ENCODE data around the gene EXPH5.
"Not testable (repeated sequence)": the region's sequence is repeated elsewhere in the genome, so short reads cannot be mapped to it uniquely, and the experiment has no call there.

The EXPH5 gene, protein sequence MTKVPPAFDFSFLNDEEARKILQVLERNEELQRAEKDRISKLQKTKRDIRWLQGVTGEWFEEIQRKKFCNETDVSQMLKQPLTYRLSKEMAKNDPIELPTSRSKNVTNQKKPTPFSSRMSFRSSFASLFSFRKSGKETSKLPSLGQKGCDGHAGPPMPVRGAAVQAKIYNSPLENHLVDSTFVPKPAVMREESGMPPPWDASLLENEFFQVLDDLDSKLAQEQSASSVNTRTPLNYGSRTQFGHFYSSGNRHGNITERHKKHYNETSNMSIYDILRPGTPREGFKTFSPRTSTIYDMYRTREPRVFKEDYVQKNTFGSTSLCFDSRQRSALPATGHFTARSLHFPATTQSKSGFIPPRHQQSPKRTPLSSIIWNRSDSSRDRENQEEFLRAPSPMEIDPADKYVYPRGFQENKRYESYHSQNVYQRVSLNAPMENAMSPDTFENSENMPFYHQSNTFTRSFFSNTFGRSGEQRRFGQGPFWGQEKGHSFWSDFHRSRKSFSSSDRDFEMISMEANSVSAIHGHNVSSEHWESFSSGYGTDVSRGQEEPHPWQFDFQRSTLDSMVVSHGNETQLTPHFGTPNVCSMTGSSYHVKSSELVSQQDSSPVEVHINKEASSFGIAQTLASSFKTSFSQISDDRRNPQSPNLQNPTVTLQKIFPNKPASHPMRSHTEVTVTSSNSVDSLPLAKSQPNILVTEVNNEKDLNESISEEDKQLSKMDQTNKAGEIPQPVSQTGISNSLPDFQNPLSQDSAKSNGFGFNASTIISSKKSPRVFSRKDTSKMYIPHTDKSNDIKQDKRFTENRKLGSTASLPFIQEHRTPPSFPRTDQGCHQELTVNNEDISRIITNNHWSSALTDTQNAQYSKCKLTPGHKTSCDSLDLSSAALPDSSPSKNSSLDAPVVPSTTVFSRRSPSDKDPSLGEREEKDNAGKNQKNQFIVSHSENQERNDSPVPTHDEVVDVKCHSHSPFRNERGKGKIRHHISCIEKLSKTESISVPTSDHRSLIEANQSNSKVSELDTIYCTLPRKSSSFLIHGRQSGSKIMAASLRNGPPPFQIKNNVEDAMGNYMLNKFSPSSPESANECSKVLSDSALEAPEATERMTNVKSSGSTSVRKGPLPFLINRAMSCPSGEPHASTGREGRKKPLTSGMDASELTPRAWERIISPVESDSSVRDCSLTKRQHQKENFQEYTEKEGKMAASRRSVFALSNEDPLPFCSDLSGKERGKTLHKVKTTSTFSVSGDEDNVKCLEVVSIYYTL (N-terminal part only)

DNA sequence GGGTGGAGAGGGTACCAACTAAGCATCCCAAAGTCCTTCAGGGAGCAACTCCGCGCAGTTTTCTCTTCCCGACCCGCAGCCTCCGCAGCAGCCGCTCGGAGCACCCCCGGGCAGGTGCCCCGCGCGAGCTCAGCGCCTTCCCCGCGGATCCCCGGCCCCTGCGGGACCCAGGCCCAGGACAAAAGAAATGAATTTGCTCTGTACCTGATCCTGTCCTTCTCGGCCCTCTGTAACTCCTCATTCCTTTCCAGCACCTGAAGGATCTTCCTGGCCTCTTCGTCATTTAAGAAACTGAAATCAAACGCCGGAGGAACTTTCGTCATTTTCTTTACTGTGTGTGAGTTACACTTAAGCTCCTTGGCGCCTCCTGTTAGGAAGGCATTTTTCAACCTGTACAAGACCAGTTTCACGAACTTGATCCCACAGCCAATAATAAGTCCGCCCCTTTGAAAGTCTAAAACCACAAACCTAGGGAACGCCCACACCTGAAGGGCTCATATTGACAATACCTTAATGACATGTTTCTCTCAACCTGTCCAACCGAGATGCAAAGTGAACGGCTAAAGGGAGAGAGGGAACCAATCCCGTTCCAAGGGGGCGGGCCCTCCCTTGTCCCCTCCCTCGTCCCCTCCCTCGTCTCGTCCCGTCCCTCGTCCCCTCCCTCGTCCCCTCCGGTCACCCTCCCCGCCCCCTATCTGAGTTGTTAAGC, at the start of gene EXPH5:
TSS of gene EXPH5 (minus strand) at position 555 of the 709 bp plus-strand sequence. CDS start at position 323, 232 bp downstream.
- peak; percentile 58 for DNase-seq (ENCODE audit: low read depth)

DNA sequence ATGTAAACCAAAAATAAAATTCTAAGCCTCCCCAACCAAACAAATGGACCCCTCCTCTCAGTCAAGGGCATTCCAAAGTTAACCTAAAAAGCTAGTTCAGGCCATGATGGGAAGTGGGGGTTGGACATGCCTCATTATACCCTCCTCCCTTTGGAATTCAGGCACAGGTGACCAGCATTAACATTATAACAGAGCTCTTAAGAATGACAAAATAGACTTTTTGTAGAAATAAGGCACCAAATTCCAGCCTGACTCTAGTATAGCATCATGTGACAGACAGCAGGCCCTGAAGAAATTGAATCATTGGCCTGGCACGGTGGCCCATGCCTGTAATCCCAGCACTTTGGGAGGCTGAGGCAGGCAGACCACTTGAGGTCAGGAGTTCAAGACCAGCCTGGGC, 48.2 kb upstream of the EXPH5 start:
- not testable (repeated sequence) for DNase-seq (ENCODE audit: low read depth)

DNA sequence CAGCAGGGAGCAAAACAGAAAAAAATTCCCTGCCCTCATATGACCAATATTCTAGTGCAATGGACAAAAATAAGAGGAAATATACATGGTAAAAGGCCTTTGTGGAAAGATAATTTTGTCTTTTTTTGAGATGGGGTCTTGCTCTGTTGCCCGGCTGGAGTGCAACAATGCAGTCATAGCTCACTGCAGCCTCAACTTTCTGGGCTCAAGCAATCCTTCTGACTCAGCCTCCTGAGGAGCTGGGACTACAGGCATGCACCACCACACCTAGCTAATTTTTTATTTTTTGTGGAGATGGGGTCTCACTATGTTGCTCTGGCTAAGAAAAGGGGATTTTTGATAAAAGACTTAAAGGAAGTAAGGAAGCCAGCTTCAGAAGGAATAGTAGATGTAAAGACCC, 45.6 kb upstream of the EXPH5 start:
- DNase-seq (ENCODE audit: low read depth) = no peak

DNA sequence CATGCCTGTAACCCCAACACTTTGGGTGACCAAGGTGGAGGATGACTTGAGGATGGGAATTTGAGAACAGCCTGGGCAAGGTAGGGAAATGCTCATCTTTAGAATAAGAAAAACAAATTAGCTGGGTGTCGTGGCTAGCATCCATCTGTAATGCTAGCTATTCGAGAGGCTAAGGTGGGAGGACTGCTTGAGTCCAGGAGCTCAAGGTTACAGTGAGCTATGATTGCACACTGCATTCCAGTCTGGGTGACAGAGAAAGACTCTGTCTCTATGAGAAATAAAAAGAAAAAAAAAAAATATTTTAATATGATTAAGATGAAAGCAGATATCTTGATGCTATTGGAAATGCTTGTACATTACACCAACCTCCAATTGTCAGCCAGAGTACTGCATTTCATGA, 42.7 kb upstream of the EXPH5 start:
- no peak for DNase-seq (ENCODE audit: low read depth)

DNA sequence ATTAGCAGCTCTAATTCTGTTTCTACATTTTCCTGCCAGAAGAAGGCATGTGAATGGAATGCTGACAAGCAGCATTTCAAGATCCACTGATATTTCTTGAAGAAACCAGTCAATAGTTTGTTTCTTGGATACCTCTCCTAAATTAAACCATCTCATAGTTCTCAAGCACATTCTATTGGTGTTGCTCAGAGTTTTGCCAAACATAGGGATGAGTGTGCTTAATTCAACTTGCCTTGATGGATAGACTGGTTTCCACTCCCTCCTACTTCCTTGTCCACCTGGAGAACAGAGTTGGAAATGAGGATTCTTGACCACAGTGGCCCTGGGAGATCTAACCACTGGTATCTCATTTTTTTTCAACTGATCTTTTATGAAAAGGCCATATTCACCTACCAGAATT, 41.5 kb upstream of the EXPH5 start:
- peak; percentile 60 for DNase-seq (ENCODE audit: low read depth)

DNA sequence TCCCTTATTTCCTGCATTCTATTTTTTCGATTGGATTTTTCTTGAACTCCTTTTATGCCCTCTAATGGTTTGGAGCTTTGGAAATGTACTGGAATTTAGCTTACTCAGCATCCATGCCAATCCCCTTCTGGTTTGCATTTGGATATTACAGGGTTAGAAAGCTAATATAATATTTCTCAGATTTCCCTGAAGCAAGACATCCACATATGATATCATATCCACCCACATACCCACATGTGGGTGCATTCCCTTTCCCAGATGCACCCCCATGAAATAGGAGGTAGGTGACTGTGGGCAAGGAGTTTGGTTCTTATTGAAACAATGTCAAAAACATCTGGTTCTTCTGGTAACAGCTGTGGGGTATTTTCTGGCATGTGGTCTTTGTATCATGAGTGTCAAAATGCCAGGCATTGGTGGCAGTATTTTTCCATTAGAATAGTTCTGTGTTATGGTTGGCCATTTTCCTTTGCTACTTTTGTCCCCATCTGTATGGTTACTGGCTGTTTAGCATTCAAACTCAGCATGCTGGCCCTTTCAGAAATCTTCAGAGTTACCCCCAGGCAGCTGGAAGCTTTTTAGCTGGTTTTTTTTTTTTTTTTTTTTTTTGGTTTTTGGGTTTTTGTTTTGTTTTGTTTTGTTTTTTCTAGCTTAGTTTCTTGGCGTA, 38.6 kb upstream of the EXPH5 start:
- no peak for DNase-seq (ENCODE audit: low read depth)

DNA sequence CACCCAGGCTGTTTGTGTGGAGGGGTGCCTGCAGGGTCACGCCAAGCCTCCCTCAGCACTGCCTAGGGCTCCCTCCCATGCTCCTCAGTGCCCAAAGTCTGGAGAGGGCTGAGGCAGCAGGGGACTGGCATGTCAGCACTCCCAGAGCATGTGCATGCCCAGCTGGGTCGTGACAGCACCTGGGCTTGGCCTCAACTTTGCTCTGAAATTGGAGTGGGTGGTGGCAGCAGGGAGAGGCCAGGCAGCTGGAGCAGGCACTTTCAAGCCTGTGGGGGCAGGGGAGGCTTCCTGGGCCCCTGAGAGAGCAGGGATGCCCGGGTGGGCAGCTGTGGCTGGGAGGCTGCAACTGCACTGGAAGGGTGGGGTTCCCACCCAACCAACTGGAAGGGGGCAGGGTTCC, 35.7 kb upstream of the EXPH5 start:
- no peak for DNase-seq (ENCODE audit: low read depth)

DNA sequence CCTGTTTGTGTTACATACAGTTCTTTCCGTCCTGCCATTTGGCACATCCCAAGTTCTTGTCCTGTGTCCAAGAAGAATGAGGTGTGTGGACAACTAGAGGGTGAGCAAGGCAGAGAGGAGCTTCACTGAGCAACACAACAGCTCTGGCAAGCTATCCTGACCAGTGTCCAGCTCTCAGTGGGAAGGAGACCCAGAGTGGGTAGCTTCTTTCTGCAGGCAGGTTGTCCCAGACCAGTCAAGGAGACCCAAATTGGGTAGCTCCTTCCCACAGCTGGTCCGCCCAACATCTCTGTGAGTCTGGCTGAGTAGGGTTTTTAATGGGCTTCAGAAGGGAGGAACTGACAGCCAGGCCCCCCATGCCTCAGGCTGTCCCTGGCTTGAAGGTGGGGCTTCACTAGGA, 35.2 kb upstream of the EXPH5 start:
- no peak for DNase-seq (ENCODE audit: low read depth)

DNA sequence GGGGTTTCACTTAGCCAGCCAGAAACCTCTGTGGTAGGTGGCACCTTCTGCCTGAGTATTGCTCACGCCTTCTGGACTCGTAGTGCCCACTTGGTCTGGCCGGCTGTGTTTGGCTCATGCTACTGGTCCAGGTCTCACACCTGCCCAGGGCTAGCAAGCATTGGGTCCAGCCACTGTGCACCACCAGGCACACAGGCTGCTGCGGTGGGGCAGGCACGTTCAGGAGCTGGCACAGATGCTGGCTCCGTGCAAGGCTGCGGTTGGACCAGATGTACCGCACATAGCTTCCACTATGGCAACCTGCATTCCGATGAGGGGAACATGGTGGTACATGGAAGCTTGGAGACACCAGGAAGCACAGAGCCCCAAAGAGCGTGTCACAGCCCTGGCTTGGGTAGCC, 34.8 kb upstream of the EXPH5 start:
- DNase-seq (ENCODE audit: low read depth) = no peak

DNA sequence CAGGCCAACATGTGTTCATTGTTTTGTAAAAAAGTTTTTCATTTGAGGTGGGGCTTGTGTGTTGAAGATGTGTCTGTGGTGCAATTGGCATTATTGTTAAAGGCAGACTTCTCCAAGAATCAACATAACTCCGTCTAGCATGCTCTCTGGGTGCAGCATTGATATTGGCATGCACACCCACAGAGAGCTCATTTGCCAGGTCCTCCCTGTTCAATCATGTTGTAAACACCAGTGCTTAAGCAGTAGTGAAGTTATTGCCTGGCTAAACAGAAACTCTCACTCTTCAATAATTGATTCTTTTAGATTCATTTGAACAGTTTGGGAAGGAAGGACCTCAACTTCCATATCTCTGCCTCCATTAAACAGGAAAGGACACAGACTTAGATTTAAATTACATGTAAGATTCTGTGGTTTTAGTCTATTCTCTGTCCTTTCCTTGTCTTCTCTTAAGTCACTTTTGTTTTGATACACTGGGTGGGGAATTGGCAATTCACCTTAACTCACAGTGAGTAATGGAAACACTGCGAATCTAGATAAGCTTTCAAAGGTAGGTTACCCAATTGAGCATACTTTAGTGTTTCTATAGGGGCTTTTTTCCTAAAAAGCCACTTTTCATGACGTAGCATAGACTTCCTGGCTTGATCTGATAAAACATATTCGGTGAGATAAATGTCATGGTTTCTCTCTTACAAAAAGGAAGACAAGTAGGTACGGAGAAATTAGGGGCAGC, 30.8 kb upstream of the EXPH5 start:
- no peak for DNase-seq (ENCODE audit: low read depth)

DNA sequence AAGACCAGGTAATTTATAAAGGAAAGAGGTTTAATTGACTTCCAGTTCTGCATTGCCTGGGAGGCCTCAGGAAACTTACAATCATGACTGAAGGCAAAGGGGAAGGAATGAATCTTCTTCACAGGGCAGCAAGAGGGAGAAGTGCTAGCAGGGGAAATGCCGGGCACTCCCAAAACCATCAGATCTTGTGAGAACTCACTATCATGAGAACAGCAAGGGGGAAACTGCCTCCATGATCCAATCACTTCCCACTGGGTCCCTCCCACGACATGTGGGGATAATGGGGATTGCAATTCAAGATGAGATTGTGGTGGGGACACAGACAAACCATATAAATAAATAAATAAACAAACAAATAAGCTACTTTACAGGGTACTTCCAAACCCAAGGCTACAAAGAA, 28.8 kb upstream of the EXPH5 start:
- DNase-seq (ENCODE audit: low read depth) = no peak

DNA sequence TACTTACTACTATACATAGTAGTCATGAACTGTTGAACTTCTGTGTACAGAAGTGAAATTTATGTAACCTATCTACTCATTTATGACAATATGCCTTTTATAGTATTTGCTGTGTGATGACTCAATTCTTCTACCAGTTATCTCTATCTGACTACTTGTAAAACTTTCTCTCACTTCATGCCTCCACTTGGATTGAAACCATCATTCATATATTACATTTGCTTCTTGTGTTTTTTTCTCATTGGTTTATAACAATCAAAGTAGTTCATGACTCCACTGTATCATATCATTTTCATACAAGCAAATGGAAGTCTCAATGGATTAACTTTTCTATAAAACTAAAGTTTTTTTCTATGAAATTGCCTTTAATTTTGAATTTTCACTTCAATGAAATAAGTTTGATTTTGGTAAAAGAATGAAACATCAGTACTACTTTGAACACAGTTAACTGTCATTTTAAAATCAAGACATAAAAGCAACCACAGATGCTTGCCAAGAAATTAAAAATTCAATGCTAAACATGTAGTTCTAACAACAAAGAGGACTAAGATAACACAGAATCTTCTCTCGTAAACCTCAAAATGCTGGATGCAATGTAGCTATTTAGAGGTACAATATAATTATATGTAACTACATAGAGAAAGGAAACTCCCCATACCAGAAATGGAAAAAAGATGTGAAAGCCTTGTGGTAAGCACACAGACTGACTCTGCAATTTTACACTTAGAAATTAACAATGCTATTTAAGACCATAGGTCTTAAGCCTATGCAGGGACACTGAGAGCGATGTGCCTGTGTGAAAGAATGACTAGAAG, 27.6 kb upstream of the EXPH5 start:
- DNase-seq (ENCODE audit: low read depth) = peak; percentile 69

DNA sequence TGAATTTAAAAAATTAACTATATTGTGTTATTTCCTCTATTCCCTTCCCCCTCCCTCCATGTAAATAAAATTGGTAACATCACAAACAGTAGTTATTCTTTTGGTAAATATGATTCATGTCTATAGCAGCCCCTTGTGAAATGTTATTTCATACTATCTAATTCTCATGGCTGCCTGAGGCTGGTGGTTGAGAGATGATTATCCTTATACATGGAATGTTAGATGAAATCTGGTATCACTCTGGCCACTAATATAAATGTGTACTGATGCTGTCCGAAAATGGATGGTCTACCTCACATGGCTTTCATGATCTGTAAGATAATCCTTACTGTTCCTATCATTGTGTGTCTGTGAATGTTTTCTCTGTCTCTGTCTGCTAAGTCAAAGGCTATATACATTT, 25.0 kb upstream of the EXPH5 start:
- peak; percentile 66 for DNase-seq (ENCODE audit: low read depth)

DNA sequence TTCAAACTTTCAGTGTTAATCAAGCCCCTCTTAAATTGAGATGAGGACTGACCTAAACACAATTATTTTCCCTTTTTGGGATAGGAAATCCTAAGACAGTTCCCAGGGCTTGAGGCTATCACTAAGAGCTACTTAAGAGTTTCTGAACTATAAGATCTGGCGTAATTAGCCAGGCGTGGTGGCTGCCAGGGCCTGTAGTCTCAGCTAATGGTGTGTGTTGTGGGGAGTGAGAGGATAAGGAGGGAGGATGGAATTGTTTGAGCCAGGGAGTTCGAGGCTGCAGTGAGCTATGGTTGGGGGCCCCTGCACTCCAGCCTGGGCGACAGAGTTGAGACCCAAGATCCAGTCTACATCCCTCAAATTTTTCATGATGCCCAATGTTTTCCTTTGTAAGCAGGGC, 23.5 kb upstream of the EXPH5 start:
- DNase-seq (ENCODE audit: low read depth) = no peak

DNA sequence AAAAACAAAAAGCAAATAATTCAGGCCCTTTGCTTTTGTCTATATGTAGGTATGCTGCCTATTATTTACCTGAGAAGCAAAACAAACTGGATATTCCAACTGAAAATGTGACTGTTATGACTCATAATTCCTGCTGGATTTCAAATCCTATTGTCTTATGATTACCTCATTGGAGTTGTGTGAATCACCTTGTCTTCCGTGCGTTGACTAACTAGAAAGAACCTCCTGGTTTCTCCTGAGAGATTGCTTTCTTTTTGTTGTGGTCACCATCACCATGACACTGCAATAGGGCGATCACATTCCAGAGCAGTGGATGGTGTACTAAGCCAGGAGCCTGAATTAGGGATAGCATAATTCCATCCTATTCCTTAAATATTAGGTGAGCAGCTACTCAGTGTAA, 23.0 kb upstream of the EXPH5 start:
- DNase-seq (ENCODE audit: low read depth) = peak; percentile 93

DNA sequence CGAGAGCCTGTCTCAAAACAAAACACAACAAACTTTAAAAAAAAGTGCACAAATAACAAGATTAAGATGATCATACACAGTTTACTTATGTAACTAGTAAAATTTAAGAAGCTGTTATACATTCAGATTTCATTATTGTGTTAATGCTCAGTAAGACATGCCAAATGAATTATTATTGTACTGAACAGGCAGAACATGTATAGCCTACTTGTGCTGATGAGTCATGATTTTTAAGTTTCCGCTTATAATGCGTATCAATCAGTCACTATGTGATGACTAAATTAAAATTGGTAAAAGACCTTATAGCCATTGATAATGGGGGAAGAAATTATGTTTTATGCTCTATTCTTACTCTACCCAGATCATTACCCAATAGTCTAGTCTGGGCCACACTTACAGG, 20.5 kb upstream of the EXPH5 start:
- DNase-seq (ENCODE audit: low read depth) = no peak

DNA sequence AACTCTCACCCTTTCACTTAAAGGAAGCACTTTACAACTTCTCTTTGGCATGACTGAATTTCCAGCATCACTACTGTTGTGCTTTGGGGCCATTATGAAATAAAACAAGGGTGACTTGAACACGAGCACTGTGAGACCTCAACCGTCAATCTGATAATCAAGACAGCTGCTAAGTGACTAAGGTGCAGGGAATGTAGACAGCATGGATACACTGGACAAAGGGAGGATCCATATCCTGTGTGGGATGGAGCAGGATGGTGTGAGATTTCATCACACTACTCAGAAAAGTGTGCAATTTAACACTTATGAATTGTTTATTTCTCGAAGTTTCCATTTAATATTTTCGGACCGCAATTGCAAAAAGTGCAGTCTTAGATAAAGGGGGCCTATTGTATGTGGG, 16.1 kb upstream of the EXPH5 start:
- peak; percentile 89 for DNase-seq (ENCODE audit: low read depth)

DNA sequence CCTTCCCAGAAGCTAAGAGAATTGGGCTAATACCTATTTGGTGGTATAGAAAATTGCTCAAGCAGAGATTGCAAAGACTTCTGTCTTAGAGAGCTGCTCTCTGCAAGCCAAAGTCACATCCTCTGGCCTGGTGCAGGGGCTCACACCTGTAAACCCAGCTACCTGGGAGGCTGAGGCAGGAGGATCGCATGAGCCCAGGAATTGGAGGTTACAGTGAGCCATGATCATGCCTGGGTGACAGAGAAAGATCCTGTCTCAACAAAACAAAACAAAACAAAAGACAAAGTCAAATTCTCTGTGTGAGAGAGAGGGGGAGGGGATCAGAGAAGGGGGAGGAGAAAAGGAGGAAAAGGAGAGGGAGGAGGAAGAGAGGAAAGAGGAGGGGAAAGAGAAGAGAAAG, 15.0 kb upstream of the EXPH5 start:
- DNase-seq (ENCODE audit: low read depth) = no peak

DNA sequence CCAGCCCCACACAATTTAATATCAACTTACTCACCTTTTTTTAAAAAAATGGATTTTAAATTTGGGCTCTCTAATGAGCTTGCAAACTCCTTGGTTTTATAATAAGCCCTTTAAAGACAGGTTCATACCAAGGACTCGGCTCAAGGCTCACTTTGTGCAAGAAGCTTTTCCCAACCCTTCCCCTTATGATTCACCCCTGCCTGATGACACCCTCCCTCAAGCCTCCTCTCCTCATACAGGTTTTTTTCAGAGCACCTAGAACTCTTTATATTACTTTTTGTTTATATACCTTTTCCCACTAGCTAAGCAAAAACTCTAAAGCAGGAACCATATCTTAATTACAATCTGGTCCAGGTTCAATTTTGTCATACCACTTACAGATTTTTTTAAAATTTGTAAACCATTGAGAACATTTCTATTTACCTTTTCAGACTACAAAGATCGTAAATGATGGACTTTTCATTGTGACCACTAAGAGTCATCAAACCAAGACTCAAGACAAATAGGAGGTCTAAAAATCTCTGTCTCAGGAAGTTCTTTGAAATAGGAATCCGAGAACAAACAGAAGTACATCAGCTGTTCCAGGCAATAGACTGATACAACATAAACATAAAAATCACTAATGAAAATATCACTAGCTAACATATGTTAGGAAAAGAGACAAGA, 13.1 kb upstream of the EXPH5 start:
- DNase-seq (ENCODE audit: low read depth) = peak; percentile 67

All from amniotic epithelial cell (primary cell).